Astrocyte (in vitro differentiated cells and primary cell): ENCODE results near the gene SBF1. TPM values are rescaled to one million over a fixed set of nuclear protein-coding genes. Genes with fewer than 3 reads are reported as not detected.

Experiments used
- DNase-seq: peaks from one replicate; pipeline ENCODE4 v3.0.0-alpha.2; 2010; ENCODE audit warnings: low read depth
- FAIRE-seq: peaks from 2 replicates; lab custom pipeline; 2011; peaks lifted over from hg19 to GRCh38; lab: Jason Lieb, UNC
- H2AFZ ChIP-seq: 2 replicates; pipeline ENCODE4 v1.6.0; 2012; ENCODE audit warnings: low read depth, low read length, inconsistent platforms
- H3K27ac ChIP-seq: 2 replicates; pipeline ENCODE4 v1.5.1; 2011; ENCODE audit warnings: low read depth, low read length, inconsistent platforms
- H3K27me3 ChIP-seq: 2 replicates; pipeline ENCODE4 v1.6.0; 2011; ENCODE audit warnings: low read length, inconsistent platforms; ENCODE audit not compliant: insufficient read depth
- H3K36me3 ChIP-seq: 2 replicates; pipeline ENCODE4 v1.5.1; 2011; ENCODE audit warnings: low read length, inconsistent platforms; ENCODE audit not compliant: insufficient read depth
- H3K4me1 ChIP-seq: 2 replicates; pipeline ENCODE4 v1.5.1; 2011; ENCODE audit warnings: low read length, inconsistent platforms; ENCODE audit not compliant: insufficient read depth
- H3K4me2 ChIP-seq: 2 replicates; pipeline ENCODE4 v1.6.0; 2012; ENCODE audit warnings: low read length, inconsistent platforms
- H3K4me3 ChIP-seq: 2 replicates; pipeline ENCODE4 v1.5.1; 2011; ENCODE audit warnings: low read depth, mild to moderate bottlenecking, low read length, inconsistent platforms; ENCODE audit not compliant: insufficient read depth
- H3K79me2 ChIP-seq: 2 replicates; pipeline ENCODE4 v1.6.0; 2012; ENCODE audit warnings: mild to moderate bottlenecking, low read length, inconsistent platforms; ENCODE audit not compliant: insufficient read depth
- H3K9ac ChIP-seq: 2 replicates; pipeline ENCODE4 v1.6.0; 2012; ENCODE audit warnings: mild to moderate bottlenecking, low read length, inconsistent platforms
- H3K9me3 ChIP-seq: 2 replicates; pipeline ENCODE4 v1.5.1; 2012; ENCODE audit warnings: low read depth, mild to moderate bottlenecking, low read length, inconsistent platforms; ENCODE audit not compliant: insufficient read depth
- H4K20me1 ChIP-seq: 2 replicates; pipeline ENCODE4 v1.6.0; 2012; ENCODE audit warnings: low read length, inconsistent platforms; ENCODE audit not compliant: insufficient read depth
- H3K27ac Mint-ChIP-seq: one replicate; pipeline ENCODE4 v1.8.0; 2021; ENCODE audit warnings: mild to moderate bottlenecking, mixed read lengths; ENCODE audit not compliant: unreplicated experiment
- H3K27me3 Mint-ChIP-seq: one replicate; pipeline ENCODE4 v1.8.0; 2021; ENCODE audit warnings: low read depth, mixed read lengths; ENCODE audit not compliant: unreplicated experiment
- H3K36me3 Mint-ChIP-seq: one replicate; pipeline ENCODE4 v1.8.0; 2021; ENCODE audit warnings: low read depth, mixed read lengths; ENCODE audit not compliant: unreplicated experiment
- H3K4me1 Mint-ChIP-seq: one replicate; pipeline ENCODE4 v1.8.0; 2021; ENCODE audit warnings: low read depth, mixed read lengths; ENCODE audit not compliant: unreplicated experiment
- H3K4me3 Mint-ChIP-seq: one replicate; pipeline ENCODE4 v1.8.0; 2021; ENCODE audit warnings: mild to moderate bottlenecking, moderate library complexity, mixed read lengths; ENCODE audit not compliant: unreplicated experiment
- H3K9me3 Mint-ChIP-seq: one replicate; pipeline ENCODE4 v1.8.0; 2021; ENCODE audit warnings: mild to moderate bottlenecking, mixed read lengths; ENCODE audit not compliant: unreplicated experiment
- CTCF ChIP-seq: IDR thresholded peaks from 2 replicates; pipeline ENCODE4 v1.5.1; 2011; ENCODE audit warnings: low read depth, mild to moderate bottlenecking, inconsistent platforms, low read length, moderate library complexity; ENCODE audit not compliant: insufficient read depth
- EZH2 ChIP-seq: IDR thresholded peaks from 2 replicates; pipeline ENCODE4 v1.6.1; 2012; ENCODE audit warnings: mild to moderate bottlenecking, low read length, inconsistent platforms; ENCODE audit not compliant: insufficient read depth
- total RNA-seq: library from RNA; stranded (reverse); gene quantifications from 2 replicates; pipeline ENCODE4 v1.2.1, GENCODE V29; 2021

The SBF1 gene
- total RNA-seq, 1 donor from 2014 or later, result 75.4 TPM

GRCh38 chr22:50488006-50488677, 13.3 kb upstream of the SBF1 start:
- H3K27ac Mint-ChIP-seq, result no peak overlapping the region
- H3K36me3 Mint-ChIP-seq, result peaks cover 5% of the 10 kb centered on the region
- Histone ChIP-seq H3K4me3 (no peak overlapping the region), H2AFZ (no peak overlapping the region), H3K27me3 (no peaks in the 10 kb centered on the region), H3K79me2 (no peaks in the 10 kb centered on the region), H3K27ac (no peak overlapping the region), H3K36me3 (no peaks in the 10 kb centered on the region), H3K4me2 (no peak overlapping the region), H3K4me1 (peaks cover 7% of the 10 kb centered on the region), H3K9me3 (no peaks in the 10 kb centered on the region), H3K9ac (no peak overlapping the region), H4K20me1 (no peaks in the 10 kb centered on the region)
- H3K4me3 Mint-ChIP-seq, result no peak overlapping the region
- DNase-seq, result no peak
- H3K27me3 Mint-ChIP-seq, result peaks cover 7% of the 10 kb centered on the region
- peaks cover 6% of the 10 kb centered on the region for H3K4me1 Mint-ChIP-seq
- no peak for FAIRE-seq
- H3K9me3 Mint-ChIP-seq, result no peaks in the 10 kb centered on the region
- TF ChIP-seq CTCF (no peak), EZH2 (no peak)

DNA sequence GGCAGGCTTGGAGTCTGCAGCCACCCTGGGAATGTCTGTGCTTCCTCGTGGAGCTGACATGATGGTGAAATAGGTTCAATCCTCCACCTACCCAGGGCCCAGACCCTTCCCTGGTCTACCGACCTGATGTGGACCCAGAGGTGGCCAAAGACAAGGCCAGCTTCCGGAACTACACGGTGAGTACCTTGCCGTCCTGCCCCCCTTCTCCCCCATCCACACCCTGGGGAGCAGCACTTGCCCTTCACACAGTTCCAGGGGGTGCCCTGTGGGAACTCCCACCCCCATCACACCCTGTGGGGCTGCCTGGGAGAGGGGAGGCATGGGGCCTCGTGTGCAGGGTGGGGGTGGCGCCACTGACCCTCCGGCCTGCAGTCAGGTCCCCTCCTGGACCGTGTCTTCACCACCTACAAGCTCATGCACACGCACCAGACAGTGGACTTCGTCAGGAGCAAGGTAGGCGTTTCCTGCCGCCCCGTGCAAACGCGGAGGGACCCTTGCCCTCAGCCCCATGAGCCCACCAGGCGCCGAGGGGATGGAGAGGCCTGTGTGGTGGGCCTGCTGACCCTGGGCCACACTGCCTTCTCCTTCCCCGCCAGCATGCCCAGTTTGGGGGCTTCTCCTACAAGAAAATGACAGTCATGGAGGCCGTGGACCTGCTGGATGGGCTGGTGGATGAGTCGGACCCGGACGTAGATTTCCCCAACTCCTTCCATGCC, 12.6 kb upstream of the SBF1 start:
- Mint-ChIP-seq H3K27me3 (peaks cover 7% of the 10 kb centered on the region), H3K36me3 (peaks cover 5% of the 10 kb centered on the region), H3K9me3 (no peaks in the 10 kb centered on the region), H3K4me1 (peaks cover 6% of the 10 kb centered on the region), H3K4me3 (no peak overlapping the region), H3K27ac (no peak overlapping the region)
- H3K79me2 ChIP-seq, result no peaks in the 10 kb centered on the region
- no peaks in the 10 kb centered on the region for H3K9me3 ChIP-seq
- no peak overlapping the region for H2AFZ ChIP-seq
- FAIRE-seq (no peak), DNase-seq (no peak)
- no peak overlapping the region for H3K27ac ChIP-seq
- H3K36me3 ChIP-seq, result no peaks in the 10 kb centered on the region
- TF ChIP-seq CTCF (no peak), EZH2 (no peak)
- peaks cover 7% of the 10 kb centered on the region for H3K4me1 ChIP-seq
- H4K20me1 ChIP-seq, result no peaks in the 10 kb centered on the region
- H3K27me3 ChIP-seq, result peaks cover 2% of the 10 kb centered on the region
- H3K4me3 ChIP-seq, result no peak overlapping the region
- H3K4me2 ChIP-seq, result no peak overlapping the region
- H3K9ac ChIP-seq, result no peak overlapping the region
